Parathyroid adenoma (tissue), 2 donors: ENCODE data around the gene TVP23C.

Experiments used
- H2AFZ ChIP-seq: fragments of 300-600 bp; sonication (generic); one replicate; pipeline ENCODE4 v1.7.0; 2017; ENCODE audit warnings: antibody characterized with exemption, mild to moderate bottlenecking
- H3K27ac ChIP-seq: fragments of 300-600 bp; sonication (generic); one replicate; pipeline ENCODE4 v1.7.0; 2017
- H3K27me3 ChIP-seq: fragments of 300-600 bp; sonication (generic); one replicate; pipeline ENCODE4 v1.7.0; 2017; ENCODE audit warnings: low read length; ENCODE audit not compliant: control insufficient read depth, insufficient read depth
- H3K36me3 ChIP-seq: fragments of 300-600 bp; sonication (generic); one replicate; pipeline ENCODE4 v1.7.0; 2017; ENCODE audit warnings: low read length; ENCODE audit not compliant: control insufficient read depth, insufficient read depth
- H3K4me1 ChIP-seq: fragments of 300-600 bp; sonication (generic); one replicate; pipeline ENCODE4 v1.7.0; 2017; ENCODE audit warnings: control low read depth
- H3K4me2 ChIP-seq: fragments of 300-600 bp; sonication (generic); one replicate; pipeline ENCODE4 v1.7.0; 2017; ENCODE audit warnings: low read length
- H3K4me3 ChIP-seq: fragments of 300-600 bp; sonication (generic); one replicate; pipeline ENCODE4 v1.7.0; 2017; ENCODE audit warnings: low read depth, low read length
- H3K79me2 ChIP-seq: fragments of 300-600 bp; sonication (generic); one replicate; pipeline ENCODE4 v1.7.0; 2017; ENCODE audit warnings: control low read depth
- H3K9ac ChIP-seq: fragments of 300-600 bp; sonication (generic); one replicate; pipeline ENCODE4 v1.7.0; 2017; ENCODE audit warnings: mild to moderate bottlenecking
- H3K9me3 ChIP-seq: fragments of 300-600 bp; sonication (generic); one replicate; pipeline ENCODE4 v1.7.0; 2017; ENCODE audit warnings: low read length; ENCODE audit not compliant: control insufficient read depth
- CTCF ChIP-seq: fragments of 300-600 bp; sonication (generic); IDR thresholded peaks from one replicate; pipeline ENCODE4 v1.7.0; 2017; ENCODE audit warnings: antibody characterized with exemption, mild to moderate bottlenecking
- donor health status: primary hyperparathyroidism.

Gene TVP23C

GRCh38 chr17:15467592-15467991 is 95.7 kb downstream of the TVP23C start, which contains the start of gene CDRT4:
TSS of gene CDRT4 (minus strand) at chr17:15467621. CDS start at chr17:15440238, 27,383 bp downstream.
- Histone ChIP-seq H3K4me3 (no peak within 1 kb of the TSS), H3K4me2 (no peak within 1 kb of the TSS), H3K9ac (no peak within 1 kb of the TSS), H3K79me2 (no peaks in the 10 kb centered on the region), H3K9me3 (no peaks in the 10 kb centered on the region), H3K36me3 (no peaks in the 10 kb centered on the region), H3K27me3 (no peaks in the 10 kb centered on the region), H3K27ac (no peak within 1 kb of the TSS), H2AFZ (no peak within 1 kb of the TSS), H3K4me1 (peaks cover 6% of the 10 kb centered on the region)
- TF ChIP-seq CTCF: no peak

- no peak overlapping the region for H3K4me2 ChIP-seq
- no peaks in the 10 kb centered on the region for H3K27me3 ChIP-seq
- H3K9ac ChIP-seq: no peak overlapping the region
- H3K27ac ChIP-seq: no peak overlapping the region
- no peak overlapping the region for H3K4me3 ChIP-seq
- no peak overlapping the region for H2AFZ ChIP-seq
- H3K4me1 ChIP-seq: peaks cover 6% of the 10 kb centered on the region
- no peaks in the 10 kb centered on the region for H3K36me3 ChIP-seq
- no peaks in the 10 kb centered on the region for H3K9me3 ChIP-seq
- TF ChIP-seq CTCF: no peak
- H3K79me2 ChIP-seq: no peaks in the 10 kb centered on the region
Observed at GRCh38 chr17:15466131-15466530, 97.2 kb downstream of the TVP23C start.

- no peak overlapping the region for H2AFZ ChIP-seq
- H3K4me1 ChIP-seq: peaks cover 6% of the 10 kb centered on the region
- no peaks in the 10 kb centered on the region for H3K36me3 ChIP-seq
- no peak for TF ChIP-seq CTCF
- H3K79me2 ChIP-seq: peaks cover 2% of the 10 kb centered on the region
- H3K4me2 ChIP-seq: no peak overlapping the region
- no peak overlapping the region for H3K27ac ChIP-seq
- H3K4me3 ChIP-seq: no peak overlapping the region
- no peaks in the 10 kb centered on the region for H3K9me3 ChIP-seq
- H3K9ac ChIP-seq: no peak overlapping the region
- H3K27me3 ChIP-seq: no peaks in the 10 kb centered on the region
Observed at GRCh38 chr17:15465045-15465701, 98.1 kb downstream of the TVP23C start.

GRCh38 chr17:15464231-15464985 is 98.9 kb downstream of the TVP23C start:
- Histone ChIP-seq H3K27ac (no peak overlapping the region), H3K79me2 (peaks cover 2% of the 10 kb centered on the region), H3K27me3 (no peaks in the 10 kb centered on the region), H3K4me3 (no peak overlapping the region), H3K4me1 (peaks cover 6% of the 10 kb centered on the region), H3K4me2 (no peak overlapping the region), H2AFZ (no peak overlapping the region), H3K9ac (no peak overlapping the region), H3K9me3 (no peaks in the 10 kb centered on the region), H3K36me3 (no peaks in the 10 kb centered on the region)
- TF ChIP-seq CTCF: no peak
